Loucy (cell line): ENCODE measurements around the gene TGFBR3.

Experiments
- H2AFZ ChIP-seq: fragments of 200-600 bp; sonication (generic); 2 replicates; pipeline ENCODE4 v1.6.0; 2016; ENCODE audit warnings: antibody characterized with exemption, mild to moderate bottlenecking, low read length, moderate library complexity
- H3F3A ChIP-seq: fragments of 200-600 bp; 2 replicates; pipeline ENCODE4 v1.6.0; 2016; ENCODE audit warnings: antibody characterized with exemption, low read depth, mild to moderate bottlenecking
- H3K27me3 ChIP-seq: fragments of 200-600 bp; sonication (generic); 2 replicates; pipeline ENCODE4 v1.6.1; 2014; ENCODE audit warnings: low read length, mild to moderate bottlenecking; ENCODE audit not compliant: insufficient read depth, poor library complexity, severe bottlenecking
- H3K36me3 ChIP-seq: fragments of 200-600 bp; sonication (generic); 2 replicates; pipeline ENCODE4 v1.6.1; 2016; ENCODE audit warnings: low read length; ENCODE audit not compliant: insufficient read depth
- H3K4me1 ChIP-seq: fragments of 200-600 bp; sonication (generic); 2 replicates; pipeline ENCODE4 v1.5.1; 2014; ENCODE audit warnings: low read length, mild to moderate bottlenecking; ENCODE audit not compliant: insufficient read depth, poor library complexity, severe bottlenecking
- H3K4me2 ChIP-seq: fragments of 200-600 bp; sonication (generic); 2 replicates; pipeline ENCODE4 v1.6.0; 2014; ENCODE audit warnings: antibody characterized with exemption, low read length, low read depth, mild to moderate bottlenecking; ENCODE audit not compliant: poor library complexity, severe bottlenecking
- H3K4me3 ChIP-seq: fragments of 200-600 bp; sonication (generic); 2 replicates; pipeline ENCODE4 v1.5.1; 2014; ENCODE audit warnings: low read length, mild to moderate bottlenecking, mixed read lengths; ENCODE audit not compliant: poor library complexity, severe bottlenecking
- H3K79me2 ChIP-seq: fragments of 200-600 bp; sonication (generic); 2 replicates; pipeline ENCODE4 v1.6.1; 2014; ENCODE audit warnings: low read length; ENCODE audit not compliant: insufficient read depth
- H3K9ac ChIP-seq: fragments of 200-600 bp; sonication (generic); 2 replicates; pipeline ENCODE4 v1.6.0; 2014; ENCODE audit warnings: mild to moderate bottlenecking, low read depth, low read length, moderate library complexity; ENCODE audit not compliant: poor library complexity, severe bottlenecking
- H3K9me2 ChIP-seq: fragments of 200-600 bp; sonication (generic); replicated peaks from 2 replicates; pipeline ENCODE4 v1.6.1; 2016; ENCODE audit warnings: low read depth, low read length, mixed read lengths
- H3K9me3 ChIP-seq: fragments of 200-600 bp; sonication (generic); 2 replicates; pipeline ENCODE4 v1.6.1; 2014; ENCODE audit warnings: mild to moderate bottlenecking, antibody characterized with exemption, low read length, low read depth; ENCODE audit not compliant: insufficient read depth
- H4K20me1 ChIP-seq: fragments of 200-600 bp; sonication (generic); 2 replicates; pipeline ENCODE4 v1.6.0; 2014; ENCODE audit warnings: antibody characterized with exemption, low read length, mild to moderate bottlenecking; ENCODE audit not compliant: insufficient read depth, poor library complexity, severe bottlenecking
- CTCF ChIP-seq: fragments of 200-600 bp; sonication (generic); conservative IDR thresholded peaks from 2 replicates; pipeline ENCODE4 v1.5.1; 2014; ENCODE audit warnings: mild to moderate bottlenecking, antibody characterized with exemption, low read length
- EZH2phosphoT487 ChIP-seq: fragments of 200-600 bp; IDR thresholded peaks from 2 replicates; pipeline ENCODE4 v1.6.1; 2018; ENCODE audit warnings: antibody characterized with exemption, mild to moderate bottlenecking, moderate library complexity, borderline replicate concordance

Gene TGFBR3

GRCh38 chr1:91781901-91782622 is 103.9 kb downstream of the TGFBR3 start:
- no peaks in the 10 kb centered on the region for H3F3A ChIP-seq
- no peaks in the 10 kb centered on the region for H3K9me3 ChIP-seq
- no peaks in the 10 kb centered on the region for H3K27me3 ChIP-seq
- H3K9ac ChIP-seq: no peak overlapping the region
- peak overlapping the region; percentile 1 for H3K4me2 ChIP-seq
- no peak overlapping the region for H3K4me3 ChIP-seq
- H3K79me2 ChIP-seq: no peaks in the 10 kb centered on the region
- no peak overlapping the region for H2AFZ ChIP-seq
- no peaks in the 10 kb centered on the region for H3K36me3 ChIP-seq
- peaks cover 3% of the 10 kb centered on the region for H3K4me1 ChIP-seq
- H4K20me1 ChIP-seq: no peaks in the 10 kb centered on the region
- TF ChIP-seq EZH2phosphoT487 (no peak), CTCF (no peak)
- no peaks in the 10 kb centered on the region for H3K9me2 ChIP-seq

GRCh38 chr1:91781371-91781825 is 104.6 kb downstream of the TGFBR3 start:
- Histone ChIP-seq H3K79me2 (no peaks in the 10 kb centered on the region), H3K4me3 (no peak overlapping the region), H4K20me1 (no peaks in the 10 kb centered on the region), H2AFZ (no peak overlapping the region), H3K36me3 (no peaks in the 10 kb centered on the region), H3K4me2 (peak overlapping the region; percentile 1), H3K9me3 (no peaks in the 10 kb centered on the region), H3K9ac (no peak overlapping the region), H3K9me2 (no peaks in the 10 kb centered on the region), H3K27me3 (no peaks in the 10 kb centered on the region), H3F3A (no peaks in the 10 kb centered on the region), H3K4me1 (peaks cover 3% of the 10 kb centered on the region)
- TF ChIP-seq CTCF (no peak), EZH2phosphoT487 (peak; percentile 47; the same call in 1 of the 2 replicates)

GRCh38 chr1:91779548-91780021 is 106.4 kb downstream of the TGFBR3 start:
- H3K27me3 ChIP-seq: no peaks in the 10 kb centered on the region
- no peaks in the 10 kb centered on the region for H3K9me3 ChIP-seq
- no peaks in the 10 kb centered on the region for H3F3A ChIP-seq
- no peaks in the 10 kb centered on the region for H3K36me3 ChIP-seq
- no peak overlapping the region for H3K4me3 ChIP-seq
- no peak overlapping the region for H3K9ac ChIP-seq
- no peaks in the 10 kb centered on the region for H4K20me1 ChIP-seq
- no peak for TF ChIP-seq CTCF
- TF ChIP-seq EZH2phosphoT487: no peak
- no peaks in the 10 kb centered on the region for H3K9me2 ChIP-seq
- H3K4me2 ChIP-seq: no peak overlapping the region
- no peaks in the 10 kb centered on the region for H3K79me2 ChIP-seq
- peaks cover 3% of the 10 kb centered on the region for H3K4me1 ChIP-seq
- H2AFZ ChIP-seq: no peak overlapping the region
